T47D (cell line): ENCODE measurements around the gene LRMDA.

Experiments
- DNase-seq, 2 experiments: peaks; one replicate each; pipeline versions ENCODE4 v3.0.0 to v3.0.0-alpha.2; 2011 to 2012; ENCODE audit warnings: low read depth in 1 of 2, low spot score in 1 of 2
- JUND ChIP-seq: IDR thresholded peaks from 2 replicates; pipeline ENCODE4 v1.6.1; 2012; ENCODE audit warnings: low read depth
- in situ Hi-C: cut with HindIII; loops from 2 replicates; pipeline ENCODE4 v1.10.0; 2016; ENCODE audit warnings: low sequenced_read_pairs, low pct_unique_long_range_greater_than_20kb

The LRMDA gene

GRCh38 chr10:76353237-76353851 lies 921.9 kb downstream of the LRMDA start:
- in situ Hi-C loops = no loop called here
- no peak for DNase-seq
- TF ChIP-seq JUND = no peak

DNA sequence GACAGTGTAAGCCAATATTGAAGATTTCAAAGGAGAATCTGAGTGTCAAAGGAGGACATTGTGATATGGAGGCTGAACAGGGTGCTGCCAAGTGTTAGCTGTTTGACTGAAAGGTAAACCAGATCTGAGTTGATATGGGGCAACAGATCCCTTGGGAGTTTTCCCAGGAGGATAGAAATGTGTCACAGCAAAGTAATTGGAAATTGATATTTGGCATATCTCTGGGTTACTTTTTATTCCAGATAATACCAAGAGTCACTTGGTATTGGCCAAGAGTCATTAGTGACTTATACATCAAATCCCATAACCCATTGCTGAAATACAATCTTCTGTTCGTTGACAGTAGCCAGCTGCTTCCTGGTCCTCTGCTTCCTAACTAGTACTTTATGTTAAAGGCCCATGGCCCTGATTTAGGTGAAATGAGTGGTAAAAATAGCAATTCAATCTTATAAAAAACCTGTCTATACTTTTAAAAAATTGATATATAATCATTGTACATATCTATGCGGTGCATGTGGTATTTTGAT lies 922.9 kb downstream of the LRMDA start:
- TF ChIP-seq JUND = no peak
- in situ Hi-C loops = no loop called here

GRCh38 chr10:76354921-76355320 lies 923.5 kb downstream of the LRMDA start:
- no peak for DNase-seq
- TF ChIP-seq JUND = no peak
- in situ Hi-C loops = no loop called here

More for the DNA sequence above, 922.9 kb downstream of the LRMDA start:
- no peak for DNase-seq

DNA sequence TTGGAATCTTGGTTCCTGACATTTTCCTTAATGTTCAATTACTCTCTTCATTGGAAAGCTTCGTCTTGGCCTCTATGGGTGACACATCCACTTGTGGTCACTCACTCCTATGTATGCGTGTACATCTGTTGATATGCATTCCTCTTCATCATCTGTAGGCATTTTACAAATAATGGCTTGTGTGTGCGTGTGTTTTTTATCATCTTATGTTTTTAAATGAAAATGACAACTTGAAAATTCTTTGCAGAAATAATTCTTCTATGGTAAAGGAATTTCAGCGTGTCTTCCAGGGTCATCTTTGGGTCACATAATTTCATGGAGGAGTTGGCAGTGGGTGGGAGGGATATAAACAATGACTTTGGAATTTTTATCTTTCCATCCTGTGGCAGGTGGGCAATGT lies 925.1 kb downstream of the LRMDA start:
- DNase-seq = no peak
- TF ChIP-seq JUND = no peak
- in situ Hi-C loops = no loop called here

- TF ChIP-seq JUND = no peak
- in situ Hi-C loops = no loop called here
- peak in 1 of 2 experiments; percentile 6 for DNase-seq
Measured at GRCh38 chr10:76357726-76358415, 926.4 kb downstream of the LRMDA start.

GRCh38 chr10:76358743-76359395 lies 927.4 kb downstream of the LRMDA start:
- DNase-seq = no peak
- in situ Hi-C loops = no loop called here
- TF ChIP-seq JUND = no peak

- TF ChIP-seq JUND = no peak
- in situ Hi-C loops = no loop called here
- DNase-seq = no peak
Measured at GRCh38 chr10:76375761-76376160, 944.3 kb downstream of the LRMDA start.

DNA sequence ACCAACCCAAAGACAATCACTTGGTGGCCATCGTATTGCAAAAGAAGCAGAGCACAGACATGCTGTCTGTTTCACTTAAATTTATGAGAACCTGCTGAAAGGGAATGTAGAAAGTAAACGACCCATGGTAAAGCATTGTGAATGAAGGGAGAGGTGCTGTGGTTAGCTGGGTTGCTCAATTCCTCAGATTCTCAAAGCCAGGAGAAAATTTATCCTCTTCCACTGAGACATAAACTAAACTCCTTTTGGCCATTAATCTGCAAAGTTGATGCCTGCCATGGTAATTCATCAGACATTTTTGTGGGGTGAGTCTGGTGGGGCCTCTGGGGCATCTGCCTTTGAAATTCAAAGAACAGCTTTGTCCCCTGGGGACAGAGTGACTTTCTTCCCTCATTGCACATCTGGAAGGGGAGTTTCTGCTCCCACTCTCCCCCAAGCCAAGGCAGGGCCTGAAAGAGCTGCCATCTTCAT lies 951.0 kb downstream of the LRMDA start:
- in situ Hi-C loops = no loop called here
- no peak for TF ChIP-seq JUND
- DNase-seq = no peak

GRCh38 chr10:76388321-76389023 lies 957.0 kb downstream of the LRMDA start:
- in situ Hi-C loops = no loop called here
- no peak for TF ChIP-seq JUND
- DNase-seq = no peak

DNA sequence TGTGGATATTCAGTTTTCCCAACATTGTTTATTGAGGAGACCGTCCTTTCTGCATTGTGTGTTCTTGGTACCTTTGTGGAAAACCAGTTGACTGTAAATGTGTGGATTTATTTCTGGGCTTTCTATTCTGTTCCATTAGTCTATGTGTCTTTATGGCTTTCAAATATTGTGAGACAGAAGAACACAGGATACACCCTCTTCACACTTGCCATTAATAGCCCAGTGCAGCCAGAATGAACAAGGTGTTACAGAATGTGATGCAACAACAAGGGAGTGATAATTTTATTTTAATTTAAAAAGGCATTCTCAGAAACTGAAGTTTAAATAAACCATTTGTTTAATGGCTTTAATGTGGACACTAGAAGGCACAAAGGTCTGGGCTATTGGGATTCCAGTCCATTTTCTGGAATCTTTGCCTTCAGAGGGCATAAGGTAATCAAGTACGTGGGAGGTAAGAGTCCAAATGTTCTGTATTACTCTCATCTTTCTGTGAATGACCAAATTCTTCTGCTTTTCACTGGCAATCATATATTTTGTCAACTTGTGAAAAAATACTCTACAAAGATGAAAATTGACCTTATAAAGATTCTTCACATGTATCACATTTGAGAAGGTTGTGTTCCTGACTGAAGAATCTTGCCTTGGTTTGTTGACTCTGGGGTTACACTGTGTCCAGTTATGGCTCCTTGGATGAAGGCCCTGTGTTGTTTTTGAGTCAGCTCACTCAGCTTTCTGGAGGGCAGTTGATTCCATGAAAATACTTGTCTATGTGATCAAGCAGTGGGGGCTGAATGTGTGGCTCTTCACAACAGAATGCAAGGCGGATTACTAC lies 962.7 kb downstream of the LRMDA start:
- no peak for TF ChIP-seq JUND
- in situ Hi-C loops = no loop called here
- no peak for DNase-seq

- in situ Hi-C loops = no loop called here
- DNase-seq = no peak
- no peak for TF ChIP-seq JUND
Measured at GRCh38 chr10:76394707-76395042, 963.3 kb downstream of the LRMDA start.

DNA sequence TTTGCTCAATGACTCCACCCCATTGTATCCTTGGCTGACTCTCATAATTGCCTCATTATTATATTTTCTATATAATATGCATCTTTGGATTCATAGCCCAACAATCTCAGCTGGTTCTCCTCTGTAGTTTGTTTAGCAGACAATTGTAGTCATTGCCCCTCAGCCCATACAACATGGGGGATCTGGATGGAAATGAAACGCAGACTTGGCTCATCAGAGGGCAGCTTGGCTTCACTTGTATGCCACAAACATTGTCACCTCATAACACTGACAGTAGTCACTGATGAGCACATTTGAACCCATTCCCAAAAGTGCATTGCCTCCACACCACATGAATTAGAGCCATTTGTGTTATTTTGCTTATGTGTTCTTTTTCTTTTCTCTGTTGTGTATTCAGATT lies 963.8 kb downstream of the LRMDA start:
- in situ Hi-C loops = no loop called here
- no peak for DNase-seq
- no peak for TF ChIP-seq JUND
